Ectodermal cell (in vitro differentiated cells): ENCODE measurements around the gene HNRNPA2B1.

Experiments
- H3K27ac ChIP-seq: 2 replicates; pipeline ENCODE4 v1.7.0; 2013; ENCODE audit warnings: mild to moderate bottlenecking, low read depth, low read length; ENCODE audit not compliant: insufficient read depth, poor library complexity, severe bottlenecking
- H3K27me3 ChIP-seq: 2 replicates; pipeline ENCODE4 v1.7.0; 2013; ENCODE audit warnings: mild to moderate bottlenecking, low read length; ENCODE audit not compliant: insufficient read depth, control insufficient read depth, poor library complexity, severe bottlenecking
- H3K36me3 ChIP-seq: one replicate; pipeline ENCODE4 v1.7.0; 2013; ENCODE audit warnings: low read length; ENCODE audit not compliant: control insufficient read depth, insufficient read depth
- H3K4me1 ChIP-seq: one replicate; pipeline ENCODE4 v1.7.0; 2013; ENCODE audit warnings: low read length; ENCODE audit not compliant: control insufficient read depth, insufficient read depth
- H3K4me3 ChIP-seq: 2 replicates; pipeline ENCODE4 v1.7.0; 2013; ENCODE audit warnings: low read depth, low read length, control low read depth; ENCODE audit not compliant: insufficient read depth
- H3K9me3 ChIP-seq: 2 replicates; pipeline ENCODE4 v1.7.0; 2013; ENCODE audit warnings: mild to moderate bottlenecking, low read length, moderate library complexity; ENCODE audit not compliant: control insufficient read depth
- WGBS, 2 experiments: methylation state at CpG; one replicate each; pipeline ENCODE4 v1.1.7; 2013; ENCODE audit warnings: missing lambda C conversion rate in 2 of 2; 5-methylcytosine and 5-hydroxymethylcytosine counted together

The HNRNPA2B1 gene

DNA sequence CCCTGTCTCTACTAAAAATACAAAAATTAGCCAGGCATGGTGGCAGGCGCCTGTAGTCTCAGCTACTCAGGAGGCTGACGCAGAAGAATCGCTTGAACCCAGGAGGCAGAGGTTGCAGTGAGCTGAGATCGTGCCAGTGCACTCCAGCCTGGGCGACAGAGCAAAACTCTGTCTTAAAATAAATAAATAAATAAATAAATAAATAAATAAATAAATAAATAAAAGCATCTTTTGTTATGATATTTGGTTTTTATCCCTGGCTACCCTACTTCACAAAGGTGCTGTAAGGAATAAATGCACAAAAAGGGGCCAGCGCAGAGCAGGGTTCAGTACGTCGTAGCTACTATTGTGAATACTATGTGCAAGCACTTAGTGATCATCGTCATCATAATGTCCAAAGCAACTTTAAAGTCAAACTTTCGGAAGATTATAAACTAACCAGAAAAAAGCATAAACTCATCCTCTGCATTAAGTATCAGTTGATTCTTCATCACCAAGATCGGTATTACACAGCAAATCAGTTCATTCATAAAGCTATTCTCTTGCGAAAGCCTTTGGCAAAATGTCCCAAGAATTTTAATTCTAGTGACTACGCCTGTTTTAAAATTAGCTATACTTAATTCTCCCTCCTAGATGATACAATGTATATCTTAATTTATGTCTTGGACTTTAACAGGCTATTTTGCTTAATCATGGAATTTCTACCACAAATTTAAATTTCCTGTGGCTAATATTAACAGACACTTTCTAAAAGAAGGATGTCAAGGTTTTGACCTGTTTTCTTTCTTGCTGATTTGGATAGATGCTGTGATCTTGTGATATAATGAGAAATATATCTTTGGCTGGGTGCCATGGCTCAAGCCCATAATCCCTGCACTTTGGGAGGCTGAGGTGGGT, 56.1 kb downstream of the HNRNPA2B1 start:
- 94% methylated on average over 10 to 13 of the region's 13 CpGs for WGBS, 2 experiments
- no peaks in the 10 kb centered on the region for H3K9me3 ChIP-seq
- H3K27ac ChIP-seq: no peak overlapping the region
- no peaks in the 10 kb centered on the region for H3K4me1 ChIP-seq
- H3K36me3 ChIP-seq: no peaks in the 10 kb centered on the region
- H3K4me3 ChIP-seq: no peak overlapping the region
- H3K27me3 ChIP-seq: no peaks in the 10 kb centered on the region

DNA sequence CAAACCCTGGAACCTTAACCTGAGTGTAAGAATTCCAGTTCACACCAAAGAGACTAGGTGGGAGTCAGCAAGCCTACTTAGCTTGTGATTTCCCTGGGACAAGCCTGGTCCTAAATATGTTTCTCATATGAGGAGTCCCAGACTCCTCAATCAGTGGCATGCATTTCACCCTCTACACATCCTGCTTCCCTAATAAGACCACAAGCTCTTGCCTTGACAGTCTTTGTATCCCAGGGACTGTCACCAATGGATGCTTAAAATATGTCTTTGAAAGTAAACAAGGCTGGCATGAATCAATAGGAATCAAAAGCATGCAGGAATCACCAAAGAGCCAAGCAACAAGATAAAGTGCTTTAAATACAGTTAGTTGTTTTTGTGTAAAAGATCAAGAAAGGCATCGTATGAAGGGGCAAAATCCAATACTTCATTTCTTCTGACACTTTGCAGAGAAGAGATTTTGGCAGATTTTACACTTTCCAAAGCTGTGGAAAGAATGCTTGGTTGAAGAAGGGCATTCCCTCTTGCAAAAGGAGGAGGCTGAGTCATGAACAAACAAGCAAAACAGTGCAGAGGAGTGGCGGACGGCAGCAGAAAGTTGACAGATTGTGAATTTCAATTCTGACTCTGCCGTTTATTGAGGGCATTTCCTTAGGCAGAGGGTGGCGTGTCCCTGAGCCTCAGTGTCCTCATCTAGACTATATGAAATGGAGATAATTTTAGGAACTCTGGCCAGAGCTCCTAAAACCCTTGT, 57.1 kb downstream of the HNRNPA2B1 start:
- Histone ChIP-seq H3K27ac (no peak overlapping the region), H3K4me3 (no peak overlapping the region), H3K36me3 (no peaks in the 10 kb centered on the region), H3K27me3 (no peaks in the 10 kb centered on the region), H3K9me3 (no peaks in the 10 kb centered on the region), H3K4me1 (no peaks in the 10 kb centered on the region)
- WGBS, 2 experiments: 89 to 94% methylated on average over 5 of the region's 5 CpGs

DNA sequence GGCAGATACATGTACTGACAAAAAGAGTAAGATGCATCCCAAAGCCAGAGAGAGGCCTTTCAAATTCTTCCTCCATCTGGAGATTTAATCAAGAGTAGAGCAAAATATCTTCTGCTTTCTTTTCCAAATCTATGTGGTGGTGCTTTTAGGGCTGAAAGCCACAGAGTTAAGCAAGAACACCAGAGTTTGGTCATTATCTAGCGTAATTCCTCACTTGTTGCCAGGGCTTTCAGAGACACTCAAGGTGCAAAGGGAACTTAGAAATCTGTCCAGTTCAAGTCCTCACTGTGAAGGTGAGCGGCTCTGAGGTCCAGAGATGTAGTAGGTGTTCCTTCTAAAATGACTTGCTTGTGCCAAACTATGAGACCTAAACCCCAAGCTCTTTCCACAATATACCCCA, 59.5 kb downstream of the HNRNPA2B1 start:
- Histone ChIP-seq H3K36me3 (no peaks in the 10 kb centered on the region), H3K9me3 (no peaks in the 10 kb centered on the region), H3K27ac (no peak overlapping the region), H3K4me3 (no peak overlapping the region), H3K4me1 (no peaks in the 10 kb centered on the region), H3K27me3 (no peaks in the 10 kb centered on the region)
- WGBS, 2 experiments: 94 to 95% methylated on average over 2 of the region's 2 CpGs

DNA sequence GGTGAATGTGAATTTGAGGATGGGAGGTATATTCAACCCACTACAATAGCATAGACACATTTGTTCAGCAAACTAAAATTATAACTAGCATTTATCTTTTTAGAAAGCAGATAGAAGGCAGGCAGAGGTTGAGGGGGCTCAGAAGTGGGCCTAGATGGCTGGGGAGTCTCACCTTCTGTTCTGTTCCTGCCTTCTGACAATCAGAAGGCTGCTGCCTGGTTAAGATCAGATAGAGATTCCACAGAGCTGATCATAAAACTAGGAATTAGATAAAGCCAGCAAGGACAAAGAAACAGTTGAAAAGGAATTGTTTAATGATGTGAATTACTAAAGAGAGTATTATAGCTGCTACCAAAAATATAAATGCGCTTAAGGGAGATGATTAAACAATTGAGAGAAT, 60.2 kb downstream of the HNRNPA2B1 start:
- Histone ChIP-seq H3K27ac (no peak overlapping the region), H3K9me3 (no peaks in the 10 kb centered on the region), H3K4me3 (no peak overlapping the region), H3K36me3 (no peaks in the 10 kb centered on the region), H3K27me3 (no peaks in the 10 kb centered on the region), H3K4me1 (no peaks in the 10 kb centered on the region)
- 80% methylated on average over 1 of the region's 1 CpG; no CpG with 5 or more reads in 1 of the 2 experiments for whole genome bisulfite sequencing, 2 experiments
